GM12872 (cell line): Measurements from ENCODE around the gene LAMC3.

ENCODE experiments used
- CTCF ChIP-seq: IDR thresholded peaks from 3 replicates; pipeline ENCODE4 v1.5.1; 2011; ENCODE audit warnings: low read depth, mild to moderate bottlenecking, low read length, moderate library complexity; ENCODE audit not compliant: insufficient read depth

The LAMC3 gene

GRCh38 chr9:131010482-131011273 is 1.7 kb downstream of the LAMC3 start:
- no peak for TF ChIP-seq CTCF

GRCh38 chr9:131011274-131012022 is 2.5 kb downstream of the LAMC3 start:
- no peak for TF ChIP-seq CTCF

- TF ChIP-seq CTCF = no peak
These were observed 3.0 kb downstream of the LAMC3 start for GRCh38 chr9:131012023-131012334.

GRCh38 chr9:131012396-131012917 is 3.5 kb downstream of the LAMC3 start:
- no peak for TF ChIP-seq CTCF

- no peak for TF ChIP-seq CTCF
These were observed 4.2 kb downstream of the LAMC3 start for GRCh38 chr9:131013015-131013755.

GRCh38 chr9:131013771-131014676 is 5.0 kb downstream of the LAMC3 start:
- no peak for TF ChIP-seq CTCF

- no peak for TF ChIP-seq CTCF
These were observed 6.1 kb downstream of the LAMC3 start for GRCh38 chr9:131015112-131015511.
